Muscle of back (tissue), 11 donors: ENCODE results near the gene FBXL17. TPM values are rescaled to one million over a fixed set of nuclear protein-coding genes. Genes with fewer than 3 reads are reported as not detected.

Experiments
- DNase-seq, 3 donors: peaks; one replicate each; pipeline versions ENCODE4 v3.0.0 to v3.0.0-alpha.2; 2013
- polyA plus RNA-seq, 10 donors: library from polyadenylated mRNA; unstranded; fragments of 120-200 nt; gene quantifications; one replicate each; pipeline ENCODE4 v1.2.1, GENCODE V29; 2013; ENCODE audit not compliant: insufficient read length in 10 of 10

Gene FBXL17
- polyA plus RNA-seq, 10 donors = 18.6 to 25.6 (median 21.0) TPM

GRCh38 chr5:107957051-107957450 is 424.8 kb downstream of the FBXL17 start:
- DNase-seq = no peak

- DNase-seq = no peak
Measured at GRCh38 chr5:107955321-107955720, 426.6 kb downstream of the FBXL17 start.

- DNase-seq = no peak
Measured at GRCh38 chr5:107954254-107954653, 427.6 kb downstream of the FBXL17 start.

GRCh38 chr5:107952450-107952849 is 429.4 kb downstream of the FBXL17 start:
- no peak for DNase-seq

- DNase-seq = no peak
Measured at GRCh38 chr5:107951309-107951708, 430.6 kb downstream of the FBXL17 start.

GRCh38 chr5:107950776-107951175 is 431.1 kb downstream of the FBXL17 start:
- DNase-seq = no peak

- peak in 1 of 3 donors; percentile 4 for DNase-seq
Measured at GRCh38 chr5:107949688-107950341, 432.1 kb downstream of the FBXL17 start.

GRCh38 chr5:107948377-107948776 is 433.5 kb downstream of the FBXL17 start:
- no peak for DNase-seq

GRCh38 chr5:107945061-107945460 is 436.8 kb downstream of the FBXL17 start:
- DNase-seq = no peak

- no peak for DNase-seq
Measured at GRCh38 chr5:107943923-107944322, 438.0 kb downstream of the FBXL17 start.

- DNase-seq = no peak
Measured at GRCh38 chr5:107941036-107941435, 440.9 kb downstream of the FBXL17 start.

- no peak for DNase-seq
Measured at GRCh38 chr5:107937651-107938355, 444.1 kb downstream of the FBXL17 start.

- no peak for DNase-seq
Measured at GRCh38 chr5:107937204-107937603, 444.7 kb downstream of the FBXL17 start.

GRCh38 chr5:107936515-107936914 is 445.4 kb downstream of the FBXL17 start:
- no peak for DNase-seq

- DNase-seq = no peak
Measured at GRCh38 chr5:107935645-107936044, 446.3 kb downstream of the FBXL17 start.

GRCh38 chr5:107933326-107933725 is 448.6 kb downstream of the FBXL17 start:
- no peak for DNase-seq

GRCh38 chr5:107930891-107931290 is 451.0 kb downstream of the FBXL17 start:
- DNase-seq = no peak

- no peak for DNase-seq
Measured at GRCh38 chr5:107930092-107930491, 451.8 kb downstream of the FBXL17 start.

GRCh38 chr5:107929080-107929479 is 452.8 kb downstream of the FBXL17 start:
- no peak for DNase-seq

- DNase-seq = no peak
Measured at GRCh38 chr5:107926121-107926520, 455.8 kb downstream of the FBXL17 start.

GRCh38 chr5:107925200-107925599 is 456.7 kb downstream of the FBXL17 start:
- no peak for DNase-seq

- DNase-seq = no peak
Measured at GRCh38 chr5:107919969-107920368, 461.9 kb downstream of the FBXL17 start.

GRCh38 chr5:107919361-107919760 is 462.5 kb downstream of the FBXL17 start:
- no peak for DNase-seq

GRCh38 chr5:107917983-107918382 is 463.9 kb downstream of the FBXL17 start:
- DNase-seq = no peak
